ENCODE results near the gene SLC43A2. TPM values are rescaled to one million over a fixed set of nuclear protein-coding genes. Genes with fewer than 3 reads are reported as not detected.

The SLC43A2 gene
- total and polyA plus RNA-seq, 2 of the 13 experiments (the other 11 are each of a cell fraction or from before 2014, with no cell fraction given): 7.3 to 20.0 TPM

- TF ChIP-seq BORCS8-MEF2B (CRISPR knock-in tag; IDR thresholded peaks at IDR 0.05) (no peak), ZBTB4 (CRISPR knock-in tag; IDR thresholded peaks at IDR 0.05; ENCODE audit: borderline replicate concordance) (0 out of 2 replicates have a peak, but pooled peaks have one; percentile 3), ZBTB7B (CRISPR knock-in tag; IDR thresholded peaks at IDR 0.05) (0 out of 2 replicates have a peak, but pooled peaks have one; percentile 8)
These were observed 51.0 kb downstream of the SLC43A2 start (continued) for GRCh38 chr17:1577583-1578013.

GRCh38 chr17:1577182-1577581, 51.5 kb downstream of the SLC43A2 start:
- H3K4me2 ChIP-seq (ENCODE audit: low read depth, low read length): peak overlapping the region; percentile 38
- H3K79me2 ChIP-seq (ENCODE audit: insufficient read depth, low read length): no peaks in the 10 kb centered on the region
- DNase-seq (ENCODE audit: low spot score): peak; percentile 57
- ChIA-PET CTCF (ENCODE audit: low intra/inter-chr PET ratio, low total read pairs) (no interaction called here), POLR2A (interaction anchor here (0.6 to 2.0 kb wide), 8 partner anchors 10 to 184 kb away, joined by 3 to 10 read pairs (median 5); partner anchors contain the start of genes RILP and SERPINF1)
- WGBS (ENCODE audit: low lambda C conversion rate): 17% methylated on average over 7 of the region's 12 CpGs
- H3K4me3 ChIP-seq (replicated peaks in 1 of 3; ENCODE audit: insufficient read depth in 1 of 3, low read depth in 2 of 3, low read length in 3 of 3): peak overlapping the region in 1 of 3 experiments; percentile 28; a peak in 1 of 6 replicates
- no peaks in the 10 kb centered on the region for H3K27me3 ChIP-seq (ENCODE audit: control insufficient read depth in 1 of 2, insufficient read depth in 2 of 2, low read length in 2 of 2)
- in situ Hi-C loops (cut with HindIII; ENCODE audit: extremely low pct_ligation_motif_present, low pct_unique_long_range_greater_than_20kb): loop anchor here (5.0 kb wide), 1 partner anchor 50 kb away; the partner anchor contains the start of gene SLC43A2
- H4K20me1 ChIP-seq (ENCODE audit: insufficient read depth, low read length): no peaks in the 10 kb centered on the region
- FAIRE-seq: peak; percentile 18
- intact Hi-C loops (cut with micrococcal nuclease; ENCODE audit: unreplicated experiment): no loop called here
- peak; percentile 58 for ATAC-seq
- no peak overlapping the region for H2AFZ ChIP-seq (ENCODE audit: low read length)
- H3K4me1 ChIP-seq (ENCODE audit: insufficient read depth, low read length): peaks cover 60% of the 10 kb centered on the region
- H3K9me3 ChIP-seq (ENCODE audit: low read length): no peaks in the 10 kb centered on the region
- H3K36me3 ChIP-seq (replicated peaks in 1 of 2; ENCODE audit: control insufficient read depth in 1 of 2, insufficient read depth in 2 of 2, low read length in 2 of 2): no peaks in the 10 kb centered on the region
- no peak overlapping the region for H3K9ac ChIP-seq (ENCODE audit: insufficient read depth, low read depth, low read length)
- no TSS peak for BruUV-seq (replicated peaks)
- H3K27ac ChIP-seq (ENCODE audit: extremely low read length, insufficient read depth, low read length): peak overlapping the region; percentile 25
- TF ChIP-seq MED1 (CRISPR knock-in tag; IDR thresholded peaks at IDR 0.05) (peak; percentile 57), NFAT5 (CRISPR knock-in tag; IDR thresholded peaks at IDR 0.05) (no peak), ZNF569 (CRISPR knock-in tag; IDR thresholded peaks at IDR 0.05; ENCODE audit: borderline replicate concordance) (no peak), ARID4A (CRISPR knock-in tag; IDR thresholded peaks at IDR 0.05; ENCODE audit: borderline replicate concordance) (0 out of 2 replicates have a peak, but pooled peaks have one; percentile 13), TBL1XR1 (IDR thresholded peaks at IDR 0.05; ENCODE audit: borderline replicate concordance, low read length, partially characterized antibody) (no peak), ZNF550 (CRISPR knock-in tag; IDR thresholded peaks at IDR 0.05; ENCODE audit: borderline replicate concordance) (no peak)

Data from HepG2 (cell line).